T-helper 1 cell treated with Interleukin-12 subunit alpha and Interleukin-12 subunit beta and Interleukin-4 antibody, amounts not matched to agents 30 ng/mL and 1 ng/mL, for 36 hours (primary cell): ENCODE data around the gene TRAPPC10. TPM values are rescaled to one million over a fixed set of nuclear protein-coding genes. Genes with fewer than 3 reads are reported as not detected.
"Not testable (repeated sequence)": the region's sequence is repeated elsewhere in the genome, so short reads cannot be mapped to it uniquely, and the experiment has no call there.

Experiments
- intact Hi-C: fragments of 100-400 bp; cut with micrococcal nuclease; formaldehyde crosslinking; loops from one replicate; pipeline ENCODE4 v1.15.1; 2024
- total RNA-seq: library from RNA; stranded (reverse); gene quantifications from 2 replicates; pipeline ENCODE4 v1.2.3, GENCODE V29; 2022

The TRAPPC10 gene
- total RNA-seq, 1 donor from 2014 or later, result 97.1 TPM

GRCh38 chr21:44086636-44087425 is 74.7 kb downstream of the TRAPPC10 start:
- intact Hi-C loops, result no loop called here

GRCh38 chr21:44087426-44088400 is 75.6 kb downstream of the TRAPPC10 start:
- intact Hi-C loops, result no loop called here

- intact Hi-C loops, result no loop called here
These were observed 76.3 kb downstream of the TRAPPC10 start for GRCh38 chr21:44088401-44088780.

- intact Hi-C loops, result no loop called here
These were observed 77.1 kb downstream of the TRAPPC10 start for GRCh38 chr21:44089001-44089911.

GRCh38 chr21:44090325-44090724 is 78.2 kb downstream of the TRAPPC10 start:
- intact Hi-C loops, result no loop called here

- intact Hi-C loops, result no loop called here
These were observed 80.1 kb downstream of the TRAPPC10 start for GRCh38 chr21:44092211-44092610.

GRCh38 chr21:44093761-44094160 is 81.7 kb downstream of the TRAPPC10 start:
- intact Hi-C loops, result no loop called here

- intact Hi-C loops, result no loop called here
These were observed 82.7 kb downstream of the TRAPPC10 start for GRCh38 chr21:44094832-44095231.

GRCh38 chr21:44098507-44098906 is 86.4 kb downstream of the TRAPPC10 start:
- intact Hi-C loops, result not testable (repeated sequence)

- intact Hi-C loops, result not testable (repeated sequence)
These were observed 86.9 kb downstream of the TRAPPC10 start for GRCh38 chr21:44098964-44099363.

GRCh38 chr21:44107026-44107501 is 95.0 kb downstream of the TRAPPC10 start, which contains the start of gene PWP2:
TSS of gene PWP2 (plus strand) at chr21:44107399. CDS start at chr21:44107417, 18 bp downstream.
- intact Hi-C loops, result not testable (repeated sequence)

- intact Hi-C loops, result not testable (repeated sequence)
These were observed 95.5 kb downstream of the TRAPPC10 start for GRCh38 chr21:44107589-44107988.

- intact Hi-C loops, result not testable (repeated sequence)
These were observed 101.7 kb downstream of the TRAPPC10 start for GRCh38 chr21:44113702-44114371.

GRCh38 chr21:44122131-44122530 is 110.0 kb downstream of the TRAPPC10 start:
- intact Hi-C loops, result not testable (repeated sequence)

GRCh38 chr21:44127827-44128226 is 115.7 kb downstream of the TRAPPC10 start:
- intact Hi-C loops, result not testable (repeated sequence)

- intact Hi-C loops, result not testable (repeated sequence)
These were observed 121.6 kb downstream of the TRAPPC10 start for GRCh38 chr21:44133715-44134057.

- intact Hi-C loops, result not testable (repeated sequence)
These were observed 122.6 kb downstream of the TRAPPC10 start for GRCh38 chr21:44134732-44135131.

- intact Hi-C loops, result not testable (repeated sequence)
These were observed 125.9 kb downstream of the TRAPPC10 start for GRCh38 chr21:44138039-44138438.

GRCh38 chr21:44139787-44140551 is 127.9 kb downstream of the TRAPPC10 start:
- intact Hi-C loops, result not testable (repeated sequence)

- intact Hi-C loops, result not testable (repeated sequence)
These were observed 128.4 kb downstream of the TRAPPC10 start for GRCh38 chr21:44140552-44140932.
